ENCODE results near the gene CELSR2.

Gene CELSR2

GRCh38 chr1:109252893-109253802, 3.8 kb downstream of the CELSR2 start:
- DNase-seq: no peak

GRCh38 chr1:109253803-109254620, 4.7 kb downstream of the CELSR2 start:
- no peak for DNase-seq

GRCh38 chr1:109254621-109255096, 5.3 kb downstream of the CELSR2 start:
- no peak for DNase-seq

GRCh38 chr1:109255097-109255651, 5.8 kb downstream of the CELSR2 start:
- DNase-seq: no peak

- DNase-seq: no peak
These were observed 6.3 kb downstream of the CELSR2 start for GRCh38 chr1:109255678-109256077.

- DNase-seq: no peak
These were observed 6.7 kb downstream of the CELSR2 start for GRCh38 chr1:109256085-109256484.

- no peak for DNase-seq
These were observed 7.8 kb downstream of the CELSR2 start for GRCh38 chr1:109256971-109257681.

GRCh38 chr1:109257682-109258421, 8.5 kb downstream of the CELSR2 start:
- no peak for DNase-seq

- DNase-seq: no peak
These were observed 9.4 kb downstream of the CELSR2 start for GRCh38 chr1:109258481-109259466.

GRCh38 chr1:109259674-109260557, 10.6 kb downstream of the CELSR2 start:
- DNase-seq: no peak

GRCh38 chr1:109261006-109261405, 11.7 kb downstream of the CELSR2 start:
- DNase-seq: no peak

GRCh38 chr1:109261578-109261977, 12.2 kb downstream of the CELSR2 start:
- no peak for DNase-seq

- no peak for DNase-seq
These were observed 13.1 kb downstream of the CELSR2 start for GRCh38 chr1:109262231-109263055.

- DNase-seq: no peak
These were observed 13.9 kb downstream of the CELSR2 start for GRCh38 chr1:109263234-109263596.

- DNase-seq: peak; percentile 77
These were observed 14.4 kb downstream of the CELSR2 start for GRCh38 chr1:109263597-109264378.

- DNase-seq: no peak
These were observed 15.0 kb downstream of the CELSR2 start for GRCh38 chr1:109264379-109264755.

- DNase-seq: no peak
These were observed 15.7 kb downstream of the CELSR2 start for GRCh38 chr1:109265016-109265415.

GRCh38 chr1:109265741-109266330, 16.5 kb downstream of the CELSR2 start:
- no peak for DNase-seq

Measured in activated CD4-positive, alpha-beta T cell treated with anti-CD3 and anti-CD28 coated beads, Interleukin-2, amount 50 U/mL, for 1 hour (primary cell).